T-helper 1 cell (primary cell): ENCODE measurements around the gene NTRK2.
"Not testable (repeated sequence)": the region's sequence is repeated elsewhere in the genome, so short reads cannot be mapped to it uniquely, and the experiment has no call there.

Experiments used
- DNase-seq, 5 donors: peaks; one replicate each; pipeline ENCODE4 v3.0.0-alpha.2; 2012 to 2020

The NTRK2 gene

DNA sequence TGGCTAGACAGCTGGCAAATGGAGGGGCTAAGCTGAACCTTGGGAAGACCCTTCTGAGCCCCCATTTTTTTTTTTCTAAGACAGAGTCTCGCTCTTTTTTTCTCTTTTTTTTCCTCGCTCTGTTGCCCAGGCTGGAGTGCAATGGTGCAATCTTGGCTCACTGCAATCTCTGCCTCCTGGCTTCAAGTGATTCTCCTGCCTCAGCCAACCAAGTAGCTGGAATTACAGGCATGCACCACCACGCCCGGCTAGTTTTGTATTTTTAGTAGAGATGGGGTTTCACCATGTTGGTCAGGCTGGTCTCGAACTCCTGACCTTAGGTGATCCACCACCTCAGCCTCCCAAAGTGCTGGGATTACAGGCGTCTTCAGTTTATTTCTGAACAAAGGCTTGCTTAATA, 229.1 kb downstream of the NTRK2 start:
- DNase-seq, result not testable (repeated sequence)

DNA sequence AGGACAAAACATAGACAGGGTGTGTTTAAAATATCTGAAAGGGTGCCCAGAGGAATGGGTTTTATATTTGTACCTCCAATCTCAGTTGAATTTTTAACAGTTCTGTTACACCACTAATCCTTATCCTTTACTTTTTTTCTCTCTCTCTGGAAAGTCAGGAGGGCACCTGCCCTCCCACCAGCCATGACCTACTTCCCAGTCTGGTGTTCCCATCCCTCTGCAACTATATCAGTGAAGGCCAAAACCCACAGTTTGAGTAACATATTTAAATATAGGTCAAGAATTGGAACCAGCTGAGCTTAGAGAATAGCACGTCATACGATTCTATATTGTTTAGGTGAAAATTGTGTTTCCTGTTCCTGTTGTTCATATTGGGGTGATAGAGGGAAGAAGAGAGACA, 229.8 kb downstream of the NTRK2 start:
- DNase-seq, result no peak

DNA sequence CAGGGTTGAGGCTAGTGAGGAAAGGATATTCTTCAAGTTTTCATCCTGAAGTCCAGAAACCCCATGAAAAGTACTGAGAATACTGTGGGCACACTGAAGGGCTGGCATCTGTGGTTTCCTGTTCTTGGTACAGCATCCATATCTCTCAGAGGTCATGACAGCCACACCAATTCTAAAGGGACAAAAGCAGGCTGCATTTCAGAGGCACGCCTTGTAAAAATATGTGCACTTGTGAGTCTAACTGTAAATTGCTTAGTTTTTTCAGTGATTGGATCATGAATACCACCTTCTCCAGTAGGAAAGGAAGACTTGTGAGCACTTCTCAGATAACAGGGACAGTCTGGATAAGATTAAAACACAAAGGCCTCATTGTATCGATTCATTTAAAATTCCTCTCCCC, 230.9 kb downstream of the NTRK2 start:
- no peak for DNase-seq

DNA sequence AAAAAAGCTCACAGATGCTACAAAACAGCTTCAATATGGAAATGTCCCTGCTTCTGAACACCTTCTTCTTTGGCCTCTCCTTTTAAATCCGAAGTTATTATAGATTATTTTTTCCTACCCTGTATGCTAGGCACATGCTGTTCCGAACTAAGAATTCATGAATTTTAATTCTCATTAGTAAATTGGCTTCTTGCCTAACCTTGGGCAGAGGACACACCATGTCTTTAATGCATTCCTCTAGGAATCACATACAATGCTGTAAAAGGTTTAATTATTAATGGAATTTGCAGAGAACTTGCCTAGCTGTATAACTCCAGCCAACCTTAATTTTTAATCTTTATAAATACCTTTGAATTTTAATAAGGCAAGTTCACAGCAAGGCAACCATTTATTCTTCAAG, 234.4 kb downstream of the NTRK2 start:
- DNase-seq, result no peak

DNA sequence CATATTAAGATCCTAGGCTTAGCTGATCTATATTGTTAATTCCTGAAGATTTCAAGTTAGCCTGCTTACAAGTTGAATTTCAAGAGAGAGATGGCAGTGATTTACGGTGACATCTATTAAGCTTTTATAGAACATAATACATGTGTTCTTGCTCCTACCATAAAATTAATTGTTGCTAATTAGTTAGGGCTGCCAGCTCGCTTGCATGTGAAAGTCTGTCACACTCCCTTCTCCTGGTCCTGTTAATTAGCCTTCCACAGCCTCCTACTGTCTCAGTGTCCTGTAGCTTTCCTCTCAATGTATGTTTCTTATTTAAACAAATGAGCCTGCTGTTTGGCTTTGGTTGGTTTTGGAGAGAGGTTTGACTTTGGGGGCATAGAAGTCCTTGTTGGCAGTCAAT, 247.2 kb downstream of the NTRK2 start:
- no peak for DNase-seq

DNA sequence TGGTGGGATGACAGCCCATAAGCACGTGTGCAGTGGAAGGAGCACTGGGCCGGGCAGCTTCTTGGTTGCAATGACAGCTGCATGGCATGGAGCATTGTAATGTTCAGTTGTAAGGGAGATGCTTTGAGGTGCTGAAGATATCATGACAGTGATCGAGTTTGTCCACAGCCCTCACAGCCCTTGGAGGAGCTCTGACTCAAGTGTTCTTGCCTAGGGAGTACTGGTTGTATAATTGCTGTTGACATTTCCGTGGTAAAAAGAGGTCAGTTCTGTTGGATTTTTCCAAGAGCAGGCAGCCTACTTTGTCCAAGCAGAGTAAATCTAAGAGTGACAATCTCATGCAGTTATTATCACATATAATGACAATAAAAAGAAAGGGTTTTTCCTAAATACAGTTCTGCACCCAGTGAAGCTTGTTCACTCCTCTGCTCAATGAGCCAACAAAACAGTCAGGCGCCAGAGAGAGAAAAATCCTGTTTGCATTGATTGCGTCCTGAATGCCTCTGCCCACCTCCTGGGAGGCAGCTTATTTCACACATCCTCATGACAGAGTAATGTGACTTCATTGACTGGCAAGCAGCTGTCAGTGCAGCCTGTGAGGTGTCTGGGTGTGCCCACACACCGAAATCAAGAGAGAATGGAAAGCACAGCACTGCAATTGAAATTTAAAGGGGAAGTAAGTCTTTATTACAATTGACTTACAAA, 248.0 kb downstream of the NTRK2 start:
- no peak for DNase-seq

DNA sequence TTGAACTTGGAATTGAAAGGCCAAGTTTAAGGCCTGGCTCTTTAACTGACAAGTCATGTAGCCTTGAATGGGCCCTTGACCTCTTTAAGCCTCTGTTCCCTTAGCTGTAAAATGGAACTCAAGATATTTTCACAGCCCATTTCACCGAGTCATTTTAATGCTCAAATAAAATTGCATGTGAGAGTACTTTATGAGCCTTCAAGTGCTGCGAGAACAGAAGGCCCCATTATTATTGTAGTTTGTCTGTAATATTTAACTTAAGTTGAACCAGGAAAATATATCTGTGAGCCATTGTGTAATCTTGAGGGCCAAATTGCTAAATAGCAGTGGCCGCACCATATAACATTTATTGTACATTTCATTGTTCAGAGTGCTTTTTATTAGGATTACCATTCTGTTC, 249.9 kb downstream of the NTRK2 start:
- no peak for DNase-seq

DNA sequence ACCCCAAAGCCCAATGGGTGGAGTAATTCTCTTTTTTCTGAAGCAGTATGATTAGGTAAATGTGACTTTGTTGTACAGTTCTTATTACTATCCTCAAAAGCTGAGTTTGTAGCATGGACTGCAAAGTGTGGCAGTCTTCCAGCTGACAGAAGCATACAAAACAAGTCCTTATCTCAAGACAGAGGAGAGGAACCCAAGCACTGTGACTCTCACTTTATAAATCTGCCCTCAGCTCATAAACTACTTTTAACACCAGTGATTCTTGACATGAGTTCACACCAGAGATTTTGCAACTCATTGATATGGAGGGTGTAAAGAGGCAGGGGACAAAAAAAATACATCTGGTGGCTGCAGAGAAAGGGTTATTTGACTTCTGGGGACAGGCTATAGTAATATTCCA, 251.6 kb downstream of the NTRK2 start:
- DNase-seq, result no peak

DNA sequence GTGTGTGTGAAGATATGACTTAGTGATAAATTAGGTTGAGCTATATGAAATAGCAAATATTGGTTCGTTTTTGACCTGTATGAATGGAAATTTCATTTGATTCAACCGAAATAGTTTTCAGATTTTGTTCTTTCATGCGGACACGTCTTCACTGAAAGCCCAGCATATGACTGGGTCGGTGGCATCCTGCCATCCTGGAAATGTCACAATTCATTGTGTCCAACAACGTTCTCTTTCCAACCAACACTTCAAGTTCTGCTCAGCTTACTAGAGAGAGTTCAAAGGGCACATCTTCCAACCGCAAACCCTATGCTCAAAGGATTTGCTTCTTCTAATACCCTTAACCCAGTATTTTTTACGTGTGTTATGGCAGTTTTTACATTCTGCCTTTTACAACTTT, 252.5 kb downstream of the NTRK2 start:
- no peak for DNase-seq

DNA sequence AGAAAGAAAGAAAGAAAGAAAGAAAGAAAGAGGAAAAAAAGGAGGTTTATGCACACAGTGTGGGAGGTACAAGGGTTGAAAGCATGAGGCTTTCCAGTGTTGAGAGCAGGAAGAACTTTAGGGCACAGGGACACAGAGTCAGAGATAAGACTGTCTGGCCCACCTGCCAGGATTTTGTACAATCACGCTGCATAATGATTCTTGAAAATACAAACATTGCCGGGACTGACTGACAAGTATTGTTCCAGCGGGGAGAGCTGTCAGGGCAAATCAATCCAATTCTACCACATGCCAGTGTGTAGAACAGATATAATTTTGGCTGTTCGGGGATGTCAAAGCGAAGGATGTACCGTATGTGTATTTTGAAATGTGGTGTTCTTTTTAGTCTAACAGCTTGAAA, 254.7 kb downstream of the NTRK2 start:
- no peak for DNase-seq

DNA sequence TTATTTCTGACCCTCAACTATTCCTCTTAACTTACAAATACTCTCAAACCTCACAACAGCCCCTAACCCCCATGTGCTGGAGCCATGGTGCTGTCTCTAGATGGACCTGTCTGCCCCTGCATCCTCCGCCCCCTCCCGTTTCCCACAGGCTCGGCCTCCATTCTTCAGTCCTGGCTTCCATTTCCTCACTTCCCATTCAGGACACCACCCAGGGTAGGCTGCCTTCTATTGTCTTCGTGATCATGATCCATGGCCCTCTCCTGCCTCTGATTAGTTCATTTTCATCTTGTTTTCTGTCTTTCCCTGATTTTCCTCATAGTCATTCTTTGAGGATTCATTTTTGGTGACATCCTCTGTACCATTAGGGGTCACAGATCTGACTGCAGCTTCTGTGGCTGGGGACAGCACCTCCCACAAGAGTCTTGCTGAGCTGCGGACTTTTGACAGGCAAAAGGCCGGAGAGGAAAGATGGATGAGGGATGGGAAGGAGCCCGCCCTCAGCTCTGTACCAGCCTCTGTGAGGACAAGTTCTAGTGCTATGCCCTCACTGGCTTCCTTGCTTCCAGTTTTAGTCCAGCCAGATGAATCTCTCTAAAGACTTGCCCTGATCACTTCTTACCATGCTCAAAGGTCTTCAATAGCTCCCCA, 255.8 kb downstream of the NTRK2 start:
- no peak for DNase-seq

DNA sequence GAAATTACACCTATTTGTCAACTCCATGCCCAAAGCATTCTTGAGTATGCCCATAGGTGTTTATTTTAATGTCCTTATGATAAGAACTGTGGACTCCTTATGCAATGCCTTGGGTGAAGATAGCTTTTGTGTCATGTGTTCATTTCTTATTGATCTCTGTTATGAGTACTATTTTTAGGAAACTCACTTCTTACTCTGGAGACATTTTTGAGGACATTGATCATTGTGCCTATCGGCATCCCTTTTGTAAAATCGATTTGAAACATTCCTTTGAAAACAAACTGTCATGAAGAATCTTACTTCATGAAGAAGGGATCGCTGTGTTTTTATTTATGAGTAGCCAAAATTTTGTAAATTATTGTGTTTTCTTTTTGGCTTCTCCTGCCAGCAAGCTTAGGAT, 257.3 kb downstream of the NTRK2 start:
- DNase-seq, result no peak

DNA sequence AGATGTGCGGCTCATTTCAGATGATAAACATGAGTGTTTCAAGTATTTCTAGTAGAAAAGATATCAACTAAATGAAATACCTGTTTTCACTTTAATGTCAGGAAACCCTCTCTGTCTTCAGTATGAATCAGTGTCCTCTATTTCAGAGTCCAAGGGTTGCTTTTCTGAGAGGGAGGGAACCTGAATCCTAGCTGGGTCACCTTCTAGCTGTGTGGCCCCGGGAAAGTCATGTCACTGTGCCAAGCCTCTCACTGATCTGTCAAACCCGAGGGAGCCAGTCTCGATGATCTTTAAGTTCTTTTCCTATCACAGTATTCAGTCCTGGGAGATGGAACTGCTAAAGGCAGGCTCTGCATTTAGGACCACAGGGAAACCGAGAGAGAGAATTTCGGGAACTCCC, 258.9 kb downstream of the NTRK2 start:
- DNase-seq, result no peak

DNA sequence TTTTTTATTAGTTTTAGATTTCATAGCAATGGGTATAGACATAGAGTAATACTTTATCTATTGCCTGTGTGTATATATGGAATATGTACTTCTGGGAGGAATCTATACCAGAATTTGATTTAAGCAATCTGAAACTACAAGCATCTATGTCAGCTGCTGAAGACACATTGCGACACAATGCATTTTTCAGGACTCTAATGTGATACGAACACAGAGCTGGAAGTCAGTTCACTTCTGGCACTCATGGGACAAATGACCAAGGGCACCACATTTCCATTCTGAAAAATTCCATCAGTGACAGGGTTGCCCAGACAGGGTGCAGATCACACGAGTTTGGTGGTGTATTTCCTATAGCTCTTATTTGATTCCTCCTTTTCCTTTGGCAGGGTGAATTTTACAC, 259.5 kb downstream of the NTRK2 start:
- no peak for DNase-seq

DNA sequence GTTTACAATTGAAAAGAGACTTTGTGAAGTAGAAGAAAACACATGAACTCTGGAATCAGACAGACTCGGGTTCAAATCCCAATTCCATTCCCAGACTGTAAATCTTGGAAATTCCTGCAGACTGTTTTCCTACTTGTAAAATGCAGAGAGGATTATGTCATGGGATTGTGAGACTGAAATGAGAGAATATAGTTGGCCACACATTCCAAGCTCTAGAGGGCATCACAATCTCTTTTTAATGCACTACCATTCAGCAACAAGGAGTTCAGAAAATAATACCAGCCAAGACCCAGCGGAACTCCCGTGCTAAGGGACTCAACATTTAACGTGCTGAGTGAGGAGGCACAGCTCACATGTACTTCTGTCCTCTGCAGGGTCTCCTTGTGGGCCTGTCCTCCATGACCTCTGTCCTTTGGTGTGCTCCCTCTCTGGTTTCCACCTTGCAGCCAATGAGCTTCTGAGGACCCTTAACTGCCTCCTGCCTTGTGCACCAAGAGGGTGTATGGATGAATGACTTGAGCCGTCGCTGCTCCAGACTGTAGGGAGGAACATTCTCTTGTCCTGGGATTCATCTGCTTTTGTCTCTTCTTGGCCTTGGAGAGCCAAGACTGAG, 263.5 kb downstream of the NTRK2 start:
- no peak for DNase-seq

DNA sequence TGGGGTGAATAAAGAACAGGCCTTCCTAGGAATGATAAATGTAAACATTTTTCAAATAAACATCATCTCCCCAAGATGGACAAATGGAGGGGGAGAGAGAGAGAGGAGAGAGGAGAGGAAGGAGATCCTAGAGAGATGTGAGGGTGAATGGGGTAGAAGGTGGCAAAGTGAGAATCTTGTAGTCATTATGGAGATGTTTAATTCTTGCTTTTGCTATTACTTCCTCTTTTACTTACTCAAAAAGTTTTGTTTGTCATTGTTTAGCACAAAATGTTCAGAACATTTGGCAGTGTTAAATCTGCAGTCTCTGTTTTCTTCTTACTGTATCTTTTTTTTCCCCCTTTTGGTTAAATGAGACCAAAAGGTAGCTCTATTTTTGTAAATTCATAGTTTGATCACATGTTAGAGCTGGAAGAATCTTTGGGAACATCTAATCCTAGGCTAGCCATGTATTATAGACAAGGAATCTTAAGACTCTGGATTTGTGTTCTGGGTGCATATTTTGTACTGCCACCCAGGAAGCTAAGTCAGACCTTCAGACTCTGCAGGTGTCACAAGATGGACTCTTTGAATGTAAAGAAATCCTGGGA, 266.1 kb downstream of the NTRK2 start:
- DNase-seq, result no peak

DNA sequence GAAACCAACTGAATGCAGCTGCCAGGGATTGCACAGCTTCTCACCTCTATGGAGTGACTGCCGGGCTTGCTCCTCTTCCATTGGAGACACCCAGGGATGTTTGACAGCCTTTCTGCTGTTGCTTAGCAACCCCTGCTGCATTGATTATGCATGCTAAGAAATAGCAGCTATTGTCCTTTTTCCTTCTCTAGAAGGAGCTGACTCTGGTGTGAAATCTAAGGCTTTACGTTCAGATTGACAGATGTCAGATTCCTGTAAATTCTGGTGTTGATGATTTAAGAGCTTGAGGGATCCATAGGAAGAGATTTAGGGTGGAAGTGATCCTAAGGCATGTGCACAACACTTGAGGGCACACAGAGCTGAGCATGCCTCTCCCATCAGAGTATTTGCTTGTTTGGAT, 267.7 kb downstream of the NTRK2 start:
- DNase-seq, result no peak

DNA sequence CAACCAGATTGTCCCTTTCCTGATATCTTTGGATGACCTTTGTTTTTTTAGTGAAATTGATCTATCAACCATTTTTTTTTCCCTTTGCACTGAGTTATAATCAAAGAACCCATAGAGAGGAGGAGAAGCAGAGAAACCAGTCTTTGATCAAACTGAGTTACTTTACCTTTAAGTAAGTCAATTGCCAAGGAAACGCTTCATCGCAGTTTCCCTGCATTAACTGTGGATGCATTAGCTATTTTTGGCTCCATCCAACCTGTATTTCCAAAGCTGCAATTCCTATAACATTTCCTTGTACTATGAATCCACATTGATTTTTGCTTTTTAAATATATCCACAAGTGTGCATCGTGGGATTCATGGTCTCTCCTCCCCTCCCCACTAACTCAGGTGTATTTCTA, 268.1 kb downstream of the NTRK2 start:
- DNase-seq, result no peak

DNA sequence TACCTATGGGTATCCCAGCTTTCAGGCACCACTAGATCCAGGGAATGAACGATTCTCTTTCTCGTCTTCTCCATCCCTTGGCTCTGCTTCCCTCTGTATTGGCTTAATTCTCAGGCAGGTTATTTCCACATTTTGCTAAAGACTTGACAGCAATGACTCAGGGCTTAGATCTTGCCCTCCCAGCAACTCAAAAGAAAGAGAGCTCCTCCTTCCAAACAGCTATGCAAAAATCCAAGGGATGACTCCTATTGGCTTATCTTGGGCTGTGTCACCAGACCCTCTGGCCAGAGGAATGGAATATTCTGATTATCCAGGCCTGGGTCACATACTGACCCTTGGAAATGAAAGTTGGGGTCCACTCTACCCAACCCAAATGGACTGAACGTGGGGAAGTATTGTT, 270.2 kb downstream of the NTRK2 start:
- DNase-seq, result no peak

DNA sequence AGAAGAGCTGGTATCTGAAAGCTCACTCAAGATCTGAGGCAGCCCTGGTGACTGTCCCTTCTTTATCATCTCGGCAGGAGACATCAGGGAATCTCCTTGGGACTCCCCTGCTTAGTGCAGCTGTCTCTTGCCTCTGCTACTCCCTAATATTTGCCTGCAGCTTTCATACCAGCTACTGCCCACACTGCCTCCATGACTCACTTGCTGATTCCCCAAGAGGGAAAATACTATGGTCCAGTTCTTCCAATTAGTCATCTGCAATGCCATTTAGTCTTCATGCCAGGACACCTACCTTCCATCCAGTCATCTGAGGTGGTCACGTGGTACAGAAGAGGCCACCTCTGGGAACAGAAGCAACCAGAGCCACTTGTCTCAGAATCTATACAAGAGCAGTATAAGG, 270.8 kb downstream of the NTRK2 start:
- no peak for DNase-seq

DNA sequence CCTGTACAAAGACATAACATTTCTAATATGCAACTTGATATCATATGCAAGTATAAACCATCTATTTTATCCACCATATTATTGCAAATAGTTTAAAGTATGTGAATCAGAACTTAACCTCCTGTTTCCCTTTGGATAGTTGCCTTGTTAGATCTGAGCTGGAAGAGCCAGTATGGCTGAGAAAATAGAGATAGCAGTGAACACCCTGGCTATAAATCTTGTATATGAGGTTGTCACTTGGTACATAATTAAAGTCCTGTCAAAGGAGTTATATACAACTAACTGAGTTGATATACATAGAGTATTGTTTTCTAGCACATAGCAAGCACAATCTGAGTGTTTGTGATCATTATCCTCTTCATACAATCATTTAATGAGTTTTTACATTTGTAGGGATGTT, 272.3 kb downstream of the NTRK2 start:
- DNase-seq, result no peak

DNA sequence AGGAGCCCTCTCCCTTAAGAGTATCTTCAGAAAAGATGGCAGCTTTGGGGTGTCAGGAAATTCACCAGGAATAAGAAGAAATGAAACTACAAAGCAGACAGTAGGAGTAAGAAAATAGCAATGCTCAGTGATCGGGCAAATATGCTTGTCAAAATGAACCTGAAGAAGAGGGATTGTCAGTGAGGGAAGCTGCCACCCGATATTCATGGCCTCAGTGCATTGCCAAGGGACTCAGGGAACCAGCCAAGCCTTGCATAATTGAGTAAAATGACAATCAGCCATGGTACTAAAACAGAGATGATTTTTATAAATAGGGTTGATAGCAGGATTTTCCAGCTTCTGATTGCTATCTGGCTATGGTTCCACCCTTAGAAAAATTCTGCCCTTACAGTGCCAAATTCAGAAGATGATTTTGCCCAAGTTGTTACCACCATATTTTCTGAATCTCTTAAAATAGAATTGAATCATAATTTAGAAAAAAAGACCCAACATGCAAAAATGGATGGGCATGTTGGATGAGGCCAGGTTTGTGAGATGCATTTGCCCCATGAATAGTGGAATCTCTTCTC, 274.0 kb downstream of the NTRK2 start:
- no peak for DNase-seq

DNA sequence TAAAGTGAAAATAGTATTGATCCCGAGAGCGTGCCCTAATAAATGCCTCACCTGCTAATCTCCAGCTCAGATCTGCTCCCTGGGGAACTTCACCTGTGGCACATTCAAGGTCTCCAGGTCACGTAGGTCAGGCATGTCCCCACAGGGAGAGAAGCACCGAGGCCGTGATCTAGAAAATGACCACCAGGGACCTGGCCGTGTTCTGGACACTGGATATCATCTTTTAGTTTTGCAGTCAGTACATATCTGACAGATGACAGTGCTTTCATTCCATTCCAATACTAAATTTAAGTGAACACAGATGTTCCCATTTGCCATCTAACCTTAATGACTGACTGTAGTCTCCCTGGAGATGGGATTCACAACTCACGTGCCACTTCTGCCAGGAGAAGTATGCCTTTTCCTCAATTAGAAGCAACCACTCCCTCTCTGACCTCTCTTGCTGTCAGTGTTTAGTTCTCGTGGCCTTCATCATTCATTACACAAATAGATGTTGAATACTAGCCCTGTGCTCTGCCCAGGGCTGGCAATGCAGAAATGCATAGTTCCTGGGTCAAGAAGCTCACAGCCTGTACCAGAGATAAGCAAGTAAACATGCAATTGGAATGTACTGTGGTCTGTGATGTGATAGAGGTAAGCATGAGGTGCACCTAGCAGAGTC, 276.5 kb downstream of the NTRK2 start:
- no peak for DNase-seq
